Stimulated activated naive CD4-positive, alpha-beta T cell treated with Interleukin-2 at 50 U/mL for 16 hours (primary cell): ENCODE results near the gene HOXB1.

ENCODE experiments used
- DNase-seq: peaks from one replicate; lab custom pipeline; 2025; lab: John Stamatoyannopoulos, UW

Gene HOXB1

DNA sequence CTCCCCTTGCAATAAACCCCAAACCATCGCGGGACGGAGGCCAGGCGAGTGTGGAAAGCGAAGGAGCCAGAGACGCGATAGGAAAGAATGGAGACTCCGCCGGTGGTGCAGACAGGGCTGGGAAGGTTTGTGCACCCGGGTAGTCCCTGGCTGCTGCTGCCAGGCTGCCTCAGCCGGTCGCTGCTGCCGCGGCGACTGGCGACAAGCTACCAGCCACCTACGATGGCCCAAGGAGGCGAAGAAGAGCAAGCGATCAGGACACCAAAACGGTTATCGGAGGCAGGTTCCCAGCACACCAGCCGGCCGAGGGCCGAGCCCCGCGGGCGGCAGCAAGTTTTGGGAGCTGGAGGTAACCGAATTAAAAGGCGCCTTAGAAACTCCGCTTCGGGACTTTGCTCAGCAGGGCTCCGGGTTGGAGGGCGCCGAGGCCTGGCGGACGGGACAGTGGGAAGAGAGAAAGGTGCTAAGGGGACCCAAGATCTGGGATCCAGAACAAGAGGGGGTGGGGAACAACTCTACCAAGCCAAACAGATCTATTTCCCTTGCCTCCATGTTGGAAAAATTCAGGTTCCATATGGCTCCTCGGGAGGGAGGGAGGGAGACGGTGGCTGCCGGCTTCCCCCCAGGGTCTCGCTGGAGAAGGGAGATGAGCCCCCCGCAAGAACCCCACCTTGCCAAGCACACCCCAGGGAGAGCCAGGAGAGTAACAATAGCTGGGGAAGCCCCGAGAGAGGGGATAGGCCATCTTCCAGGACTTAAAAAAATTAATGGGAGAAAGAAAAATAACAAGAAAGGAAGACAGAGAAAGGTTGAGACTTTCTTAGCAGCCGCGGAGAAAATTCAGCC, 23.8 kb upstream of the HOXB1 start:
- no peak for DNase-seq

DNA sequence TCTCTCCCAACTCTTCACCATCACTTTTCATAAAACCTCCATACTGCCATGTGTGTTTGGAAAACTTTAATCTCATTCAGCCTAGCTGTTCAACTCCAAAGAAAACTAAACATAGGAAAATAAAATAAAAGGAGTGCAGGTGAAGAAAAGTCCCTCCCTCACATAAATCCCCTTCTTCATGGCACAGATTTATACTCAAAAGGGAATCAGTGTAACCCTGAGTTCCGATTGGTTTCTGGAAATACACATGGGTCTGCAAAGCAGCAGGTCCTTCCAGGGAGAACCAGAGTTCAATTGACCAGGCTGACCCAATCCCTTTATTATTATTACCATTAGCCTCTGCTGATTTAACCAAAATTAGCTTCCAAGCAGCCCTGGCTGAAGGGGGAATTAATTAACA, 23.0 kb upstream of the HOXB1 start:
- no peak for DNase-seq

DNA sequence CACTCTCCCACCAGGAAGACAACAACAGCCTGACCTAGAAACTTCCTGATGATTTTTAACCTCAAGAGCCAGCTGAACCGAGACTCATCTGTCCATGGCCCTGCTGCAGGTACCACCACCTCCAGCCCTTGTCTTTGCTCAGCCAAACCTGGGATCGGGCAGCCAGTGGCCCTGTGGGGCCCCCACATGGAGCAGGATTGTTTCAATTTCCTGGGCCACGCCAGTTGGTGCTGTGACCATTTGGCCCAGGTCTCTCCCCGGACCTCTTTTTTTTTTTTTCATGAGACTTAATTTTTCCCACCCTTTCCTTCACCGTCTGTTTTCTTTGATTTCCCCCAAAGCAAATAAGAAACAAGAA, 22.4 kb upstream of the HOXB1 start:
- no peak for DNase-seq

DNA sequence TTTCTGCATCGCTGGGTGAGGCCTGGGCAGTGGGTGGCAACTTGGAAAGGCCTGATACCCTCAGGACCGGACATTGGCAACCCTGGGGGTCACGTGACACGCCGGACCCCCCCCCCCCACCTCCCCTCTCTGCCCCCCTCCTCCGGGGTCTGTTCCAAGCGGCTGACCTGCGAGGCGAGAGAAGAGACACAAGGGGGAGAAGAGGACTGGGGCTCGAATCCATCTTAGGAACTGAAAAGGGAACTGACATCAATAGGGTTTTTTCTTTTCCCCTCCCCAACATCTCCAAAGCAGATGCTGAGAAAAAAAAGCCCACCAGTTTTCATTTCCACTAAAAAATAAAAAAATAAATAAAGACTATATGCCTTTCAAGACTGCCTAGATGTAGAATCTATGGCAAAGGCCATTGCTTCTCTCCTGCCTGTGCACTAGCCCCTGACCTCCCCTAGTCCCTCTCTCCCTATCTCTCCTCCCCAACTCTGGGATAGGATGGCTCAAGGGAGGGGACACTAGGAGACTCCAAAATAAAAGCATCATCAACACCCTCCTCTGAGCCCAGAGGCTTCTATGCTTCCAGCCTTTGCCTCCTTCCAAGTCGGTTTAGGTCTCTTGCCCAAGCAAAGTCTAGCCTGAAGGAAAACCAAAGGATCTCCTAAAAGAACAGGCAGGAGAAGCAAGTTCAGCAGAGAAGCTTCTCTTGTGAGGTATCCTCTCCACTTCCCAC, 21.8 kb upstream of the HOXB1 start:
- no peak for DNase-seq

DNA sequence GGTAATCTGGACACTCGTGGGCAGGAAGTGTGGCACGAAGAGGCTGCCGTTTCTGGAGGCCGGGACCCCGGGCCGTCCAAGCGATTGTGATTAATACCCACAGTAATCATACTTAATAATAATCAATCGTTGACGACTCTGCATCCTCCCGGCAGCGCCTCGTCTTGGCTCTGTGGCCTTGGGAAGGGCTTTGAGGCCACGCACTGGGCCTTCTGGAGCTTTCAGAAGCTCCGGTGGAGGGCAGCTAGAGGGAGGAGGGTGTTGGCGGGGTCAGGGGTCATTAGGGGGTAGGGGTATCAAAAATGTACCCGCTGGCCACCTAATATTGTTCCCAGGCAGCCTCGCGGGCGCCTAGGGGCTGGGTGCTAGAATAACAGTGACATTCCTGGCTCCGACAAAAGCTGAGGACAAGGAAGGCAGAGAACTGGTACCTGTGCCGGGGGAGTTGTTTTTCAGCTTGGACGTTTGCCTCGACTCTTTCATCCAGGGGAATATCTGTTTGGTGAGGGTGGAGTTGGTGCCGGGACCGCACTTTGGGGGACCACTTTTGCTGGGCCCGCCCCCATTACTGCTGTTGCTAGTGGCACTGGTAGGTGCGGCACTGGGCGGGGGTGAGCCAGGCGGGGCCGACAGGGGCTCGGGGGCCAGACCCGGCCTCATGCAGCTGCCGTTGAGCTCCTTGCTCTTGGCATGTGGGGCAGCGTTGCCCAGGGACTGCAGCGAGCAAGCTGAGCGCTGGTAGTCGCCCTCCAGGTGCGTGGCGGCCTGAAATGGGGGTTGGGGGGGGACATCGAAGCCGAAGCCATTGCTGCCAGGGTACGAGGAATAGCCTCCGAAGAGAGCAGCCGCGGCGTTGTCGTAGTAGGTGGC, 21.0 kb upstream of the HOXB1 start:
- DNase-seq: no peak

DNA sequence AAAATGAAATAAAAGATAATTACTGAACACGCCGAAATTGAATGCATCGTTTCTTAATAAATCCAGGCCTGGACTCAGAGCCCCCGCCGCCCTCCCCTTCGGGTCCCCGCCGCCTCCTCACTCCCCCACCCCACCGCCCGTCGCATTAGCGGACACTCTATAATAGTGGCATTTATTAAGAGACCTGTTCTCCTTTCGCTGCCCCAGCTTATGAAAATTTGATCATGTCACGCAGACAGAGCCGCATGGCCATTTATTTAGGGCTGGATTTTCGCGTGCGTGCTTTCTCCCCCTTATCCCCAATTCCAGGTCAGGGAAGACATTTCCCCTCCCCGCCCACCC, 20.4 kb upstream of the HOXB1 start:
- no peak for DNase-seq

DNA sequence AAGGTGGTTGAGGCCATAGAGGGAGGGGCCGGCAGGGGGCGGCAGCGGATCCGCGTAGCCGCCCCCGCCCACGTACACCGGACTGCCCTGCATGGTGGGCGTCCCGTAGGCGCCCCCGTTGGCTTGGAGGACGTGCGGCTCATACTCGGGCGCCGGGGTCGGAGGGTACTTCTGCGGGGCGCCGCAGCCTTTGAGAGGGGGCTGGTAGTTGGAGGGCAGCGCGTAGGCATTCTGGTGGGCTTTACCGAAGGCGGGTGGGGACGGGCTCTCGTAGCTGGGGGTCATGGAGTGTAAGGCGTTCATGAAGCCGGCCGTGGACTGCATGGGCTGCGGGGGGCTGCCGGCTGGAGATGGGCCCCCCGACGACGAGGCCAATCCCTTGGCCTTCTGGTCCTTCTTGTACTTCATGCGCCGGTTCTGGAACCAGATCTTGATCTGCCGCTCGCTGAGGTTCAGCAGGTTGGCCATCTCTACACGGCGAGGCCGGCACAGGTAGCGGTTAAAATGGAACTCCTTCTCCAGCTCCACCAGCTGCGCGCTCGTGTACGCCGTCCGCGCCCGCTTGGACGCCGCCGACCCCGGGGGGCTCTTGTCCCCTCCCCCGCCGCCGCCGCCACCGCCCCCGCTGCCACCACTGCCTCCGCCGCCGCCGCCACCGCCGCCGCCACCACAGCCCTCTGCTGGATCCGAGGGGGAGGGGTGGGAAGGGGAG, 19.8 kb upstream of the HOXB1 start:
- DNase-seq: no peak

DNA sequence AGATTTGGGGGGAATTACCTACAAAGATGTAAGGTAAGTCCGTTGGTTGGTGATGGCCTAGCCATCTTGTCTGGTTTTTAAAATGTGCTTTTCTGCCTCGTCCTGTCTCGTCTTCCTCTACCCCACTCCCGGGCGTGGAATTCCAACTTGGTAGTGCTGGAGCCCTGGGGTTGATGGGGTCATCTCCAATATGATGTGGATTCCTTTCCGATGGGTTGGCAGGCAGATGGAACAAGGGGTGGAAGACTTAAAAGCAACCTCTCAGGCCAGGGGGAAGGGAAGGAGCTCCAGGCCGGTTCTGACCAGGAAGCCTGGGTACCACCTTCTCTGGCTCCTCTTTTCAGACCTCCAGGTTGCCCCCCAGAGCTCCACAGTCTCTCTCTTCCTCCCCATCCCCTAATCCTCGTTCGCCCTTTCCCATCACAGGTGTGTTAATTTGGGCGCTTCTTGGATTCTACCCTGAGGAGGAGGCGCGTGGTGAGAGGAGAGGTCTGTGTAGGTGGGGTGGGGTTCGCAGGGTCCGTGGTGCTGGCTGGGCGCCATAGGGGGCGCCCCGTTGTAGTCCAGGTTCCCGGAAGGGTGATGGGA, 19.2 kb upstream of the HOXB1 start:
- no peak for DNase-seq

DNA sequence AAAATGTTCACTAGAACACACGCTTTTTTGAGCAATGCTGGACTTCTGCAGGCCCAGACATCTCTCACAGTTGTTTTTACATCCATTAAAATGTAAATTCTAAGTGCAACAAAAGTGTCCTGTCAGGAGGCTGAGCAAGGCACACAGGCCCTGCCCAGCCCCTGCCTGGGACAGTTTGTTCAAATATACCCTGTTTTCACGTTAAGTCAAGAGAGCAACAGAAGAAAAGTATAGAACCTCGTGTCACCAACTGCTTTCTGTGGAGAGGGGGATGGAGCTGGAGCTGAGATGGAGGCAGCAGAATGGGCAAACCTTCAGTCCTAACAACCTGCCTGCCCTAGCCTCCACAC, 18.4 kb upstream of the HOXB1 start:
- DNase-seq: no peak

DNA sequence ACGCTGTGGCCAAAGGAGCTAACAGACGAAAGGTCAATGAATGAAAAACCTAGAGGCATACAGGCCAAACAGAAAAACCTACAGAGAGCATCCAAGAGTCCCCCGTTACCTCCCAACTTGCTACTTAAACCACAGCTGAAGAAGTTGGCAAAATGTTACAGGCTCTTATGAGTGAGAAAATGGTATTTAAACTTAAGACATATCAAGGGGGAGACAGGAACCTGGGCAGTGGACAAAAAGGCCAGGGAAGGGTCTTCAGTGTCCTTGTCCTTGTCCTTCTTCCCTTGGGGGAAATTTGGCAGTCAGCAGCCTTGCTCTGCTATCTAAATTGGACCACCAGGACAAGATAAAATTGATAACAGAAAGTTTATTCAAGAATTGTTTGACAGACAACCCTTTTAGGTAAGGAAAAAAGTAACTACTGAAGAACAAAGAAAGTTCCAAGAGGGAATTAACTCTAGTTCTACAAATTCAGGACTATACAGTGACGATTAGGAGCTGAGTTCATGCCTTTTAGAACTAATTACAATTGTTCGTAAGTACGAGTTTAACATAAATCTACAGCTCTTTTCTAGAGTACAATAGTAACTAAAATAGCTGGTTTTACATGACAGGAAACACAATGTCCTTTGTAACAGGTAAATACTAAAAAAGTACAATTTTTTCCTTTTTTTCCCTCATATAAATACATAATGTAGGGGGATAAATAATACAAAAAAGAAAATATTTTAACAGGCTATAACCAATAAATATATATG, 17.9 kb upstream of the HOXB1 start:
- DNase-seq: no peak

DNA sequence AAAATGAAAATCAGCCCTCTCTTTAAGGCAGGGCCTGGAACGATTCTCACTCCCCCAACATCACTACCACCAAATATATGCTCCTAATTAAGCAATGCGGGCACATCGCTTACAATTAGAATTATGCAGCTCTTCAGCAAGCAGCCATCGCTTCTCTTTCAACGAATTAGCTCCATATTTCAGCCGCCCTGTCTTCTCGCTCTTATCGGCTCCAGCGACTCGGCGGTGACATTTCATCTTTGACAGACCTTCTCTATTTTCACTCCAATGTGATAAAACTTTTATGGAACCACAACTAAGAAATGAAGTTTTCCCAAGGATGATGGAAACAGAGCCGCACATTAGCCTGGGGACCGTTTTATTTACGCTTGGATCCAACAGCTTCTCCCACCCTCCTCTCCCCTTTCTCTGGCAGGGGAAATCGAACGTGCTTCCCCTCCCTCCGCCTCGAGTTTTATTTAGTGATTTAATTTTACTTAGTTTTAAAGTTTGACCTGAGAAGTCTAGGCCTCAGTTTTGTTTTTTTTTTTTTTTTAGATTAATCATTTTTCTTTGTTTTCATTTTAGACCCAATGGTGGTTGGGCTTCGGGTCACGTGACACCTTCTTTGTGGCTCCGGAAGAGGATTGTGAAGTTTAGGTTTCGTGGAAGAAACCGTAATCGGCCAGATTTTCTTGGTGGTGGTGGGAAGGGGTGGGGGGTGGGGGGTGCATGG, 17.2 kb upstream of the HOXB1 start:
- peak; percentile 42 for DNase-seq

DNA sequence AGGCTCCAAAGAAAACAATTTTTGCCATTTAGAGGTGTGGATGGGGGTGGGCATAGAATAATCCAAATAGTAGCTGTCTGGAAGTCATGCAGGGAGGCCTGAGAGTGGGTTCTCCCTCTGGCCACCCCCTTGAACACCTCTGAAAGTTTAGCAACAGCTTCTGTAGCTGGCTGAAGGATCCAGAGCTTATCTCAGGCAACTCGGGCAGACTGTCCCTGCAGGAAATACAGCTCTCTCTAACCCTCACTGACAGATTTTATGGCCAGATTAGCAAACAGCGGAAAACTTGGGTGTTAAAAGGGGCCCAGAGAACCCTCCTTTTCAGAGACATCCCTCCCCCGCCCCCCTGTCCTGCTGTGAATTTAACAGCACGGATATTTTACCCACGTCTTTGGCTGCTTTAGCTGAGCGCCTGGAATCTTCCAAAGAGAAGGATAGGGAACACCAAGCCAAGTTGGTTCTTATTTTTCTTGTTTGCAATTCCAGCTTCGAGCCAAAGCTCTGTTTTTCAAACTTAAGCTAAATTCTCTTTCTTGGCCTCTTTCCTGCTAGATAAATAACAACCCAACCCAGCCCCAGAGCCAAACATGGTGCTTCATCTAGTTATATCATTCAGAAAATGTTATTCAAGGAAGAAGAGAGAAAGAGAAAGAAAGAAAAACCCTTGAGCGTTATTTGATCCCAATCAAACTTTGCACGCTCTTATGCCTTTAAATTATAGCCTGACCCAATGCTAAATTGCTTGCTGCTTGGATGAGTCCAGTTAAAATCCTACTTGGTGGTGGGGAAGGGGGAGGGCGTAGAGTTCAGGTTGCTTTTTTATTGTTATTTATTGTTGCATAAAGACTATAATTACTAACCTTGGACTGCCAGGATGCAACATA, 16.4 kb upstream of the HOXB1 start:
- no peak for DNase-seq

DNA sequence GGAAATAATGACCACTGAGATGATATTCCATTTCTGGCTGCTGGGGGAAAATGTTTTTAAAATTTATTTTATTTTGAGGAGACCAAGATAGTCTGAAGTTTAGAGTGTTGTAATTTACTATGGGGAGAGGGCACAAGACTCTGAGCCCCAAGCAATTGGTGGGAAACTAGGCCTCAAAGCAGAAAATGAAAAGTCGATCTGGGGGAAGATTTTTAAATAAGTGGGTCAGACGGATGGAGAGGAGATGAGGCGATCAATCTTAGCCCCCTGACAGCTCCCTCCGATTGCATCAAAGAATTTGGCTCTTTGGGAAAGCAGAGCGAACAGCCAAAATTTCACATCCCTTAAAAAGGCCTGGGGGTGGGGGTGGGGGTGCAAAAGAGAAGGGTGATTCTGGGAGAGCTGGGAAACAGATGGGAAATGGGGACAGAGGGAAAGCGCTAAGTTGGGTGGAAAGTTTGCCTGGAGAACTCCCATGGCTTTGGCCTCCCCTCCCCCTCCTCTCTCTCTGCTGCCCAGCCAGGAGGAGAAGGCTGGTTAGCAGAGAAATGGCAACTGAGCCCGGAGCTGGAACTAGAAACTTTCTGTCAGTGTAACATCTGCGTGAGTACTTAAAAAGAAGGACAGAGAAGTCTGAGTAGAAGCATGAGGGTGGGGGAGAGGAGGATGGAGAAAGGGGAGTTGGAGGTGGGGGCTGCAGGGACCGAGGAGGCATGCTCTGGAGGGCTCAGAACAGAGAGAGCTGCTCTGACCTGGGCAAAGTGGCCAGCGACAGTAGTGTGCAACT, 15.5 kb upstream of the HOXB1 start:
- DNase-seq: no peak

DNA sequence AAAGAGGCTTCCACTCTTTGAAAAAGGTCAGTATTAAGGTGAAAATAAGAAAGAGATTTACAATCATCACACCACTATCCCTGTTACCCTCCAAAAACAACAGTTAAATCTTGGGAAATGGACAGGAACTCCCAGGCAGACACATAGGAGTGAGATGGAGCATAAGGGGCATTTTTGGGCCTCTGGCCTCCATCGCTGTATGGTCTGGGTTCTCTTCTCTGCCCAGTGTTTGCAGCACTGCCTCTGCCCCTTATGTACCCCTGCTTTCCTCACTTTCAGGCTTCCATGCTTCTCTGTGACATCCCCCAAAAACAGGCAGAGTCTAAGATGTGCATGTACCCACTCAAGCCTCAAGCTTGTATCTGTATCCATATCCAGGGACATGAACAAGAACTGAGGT, 14.7 kb upstream of the HOXB1 start:
- DNase-seq: no peak

DNA sequence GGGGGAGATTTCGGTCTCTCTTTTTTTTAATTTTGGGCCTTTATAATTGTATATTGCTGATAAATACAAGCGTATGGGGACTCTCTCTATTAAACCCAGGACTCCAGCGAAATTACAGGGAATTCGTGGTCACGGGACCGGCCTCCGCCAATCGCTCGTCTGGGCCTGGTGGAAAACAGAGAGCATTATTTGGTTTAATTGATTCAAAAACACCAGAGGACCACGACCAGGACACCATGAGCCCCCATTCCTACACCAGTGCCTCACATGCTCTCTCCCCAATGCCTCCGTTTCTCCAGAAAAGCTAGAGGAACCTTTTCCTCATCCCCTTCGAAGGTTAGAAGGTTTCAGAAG, 14.2 kb upstream of the HOXB1 start, which contains the start of gene HOXB2:
Gene HOXB2 (minus strand): TSS at position 88 of the 354 bp plus-strand sequence. CDS start 198 bp downstream, outside the sequence.
- no peak for DNase-seq

DNA sequence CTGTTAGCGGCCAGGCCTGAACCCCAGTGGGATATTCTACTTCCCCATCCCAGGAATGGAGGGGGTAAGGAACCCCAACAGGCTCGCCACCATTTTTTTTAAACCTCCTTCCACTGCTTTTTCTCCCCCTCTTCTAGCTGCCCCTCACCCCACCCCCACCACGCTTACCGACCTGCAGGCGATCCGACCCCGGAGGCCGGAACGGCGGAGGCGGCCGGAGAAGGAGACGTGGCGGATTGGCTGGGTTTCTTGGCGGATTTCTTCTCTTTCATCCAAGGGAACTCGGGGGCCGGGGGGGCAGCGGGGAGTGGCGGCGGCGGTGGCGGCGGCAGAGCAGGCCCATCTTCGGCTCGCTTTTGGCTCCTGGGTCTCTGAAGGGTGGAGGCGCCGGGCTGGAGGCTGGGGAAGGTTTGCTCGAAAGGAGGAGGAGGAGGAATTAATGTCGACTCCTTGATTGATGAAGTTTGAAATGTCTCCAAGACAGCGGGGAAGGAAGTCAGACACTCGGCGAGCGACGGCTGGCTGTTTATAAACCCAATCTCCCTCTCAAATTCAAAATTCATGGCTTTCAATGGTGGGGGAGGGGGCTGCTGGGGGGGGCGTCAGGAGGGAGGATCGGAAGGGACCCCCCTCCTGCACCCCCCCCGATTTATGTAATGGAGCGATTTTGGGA, 13.7 kb upstream of the HOXB1 start:
- peak; percentile 27 for DNase-seq

DNA sequence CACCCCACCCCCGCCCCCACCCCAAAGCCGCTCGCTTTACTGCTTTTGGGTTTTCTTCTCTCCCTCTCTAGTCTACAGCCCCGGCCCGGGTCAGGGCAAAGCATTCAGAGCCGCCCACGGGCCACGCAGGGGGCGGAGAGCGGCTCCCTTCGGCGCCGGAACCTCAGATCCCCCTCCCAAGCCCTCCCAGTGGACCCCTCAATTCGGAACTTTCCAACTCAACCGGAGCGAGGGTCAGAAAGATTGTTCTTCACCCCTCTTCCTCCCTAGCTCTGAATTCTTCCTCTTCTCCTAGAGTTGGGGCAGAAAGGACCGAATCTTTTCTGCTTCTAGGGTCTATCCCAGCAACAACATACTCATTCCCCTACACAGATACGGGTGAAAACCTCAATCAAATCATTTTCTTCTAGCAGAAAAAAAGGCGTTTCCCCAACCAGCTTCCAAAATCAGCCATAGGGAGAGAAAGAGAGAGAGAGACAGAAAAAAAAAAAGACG, 13.1 kb upstream of the HOXB1 start:
- DNase-seq: peak; percentile 46
